H9 (cell line): ENCODE data around the gene ORC1. TPM values are rescaled to one million over a fixed set of nuclear protein-coding genes. Genes with fewer than 3 reads are reported as not detected.

Experiments
- DNase-seq: peaks from one replicate; pipeline ENCODE4 v3.0.0-alpha.2; 2017
- H2AFZ ChIP-seq: one replicate; pipeline ENCODE4 v1.6.1; 2013; ENCODE audit warnings: mild to moderate bottlenecking, low read length, control low read depth, moderate library complexity
- H2AK5ac ChIP-seq: 2 replicates; pipeline ENCODE4 v1.6.1; 2013; ENCODE audit warnings: low read length, control low read depth, mixed read lengths; ENCODE audit not compliant: insufficient read length
- H2BK120ac ChIP-seq: one replicate; pipeline ENCODE4 v1.6.1; 2013; ENCODE audit warnings: low read depth, mild to moderate bottlenecking, low read length, control low read depth, inconsistent platforms; ENCODE audit not compliant: poor library complexity, severe bottlenecking
- H2BK12ac ChIP-seq: 2 replicates; pipeline ENCODE4 v1.6.1; 2013; ENCODE audit warnings: low read length, control low read depth, mixed read lengths, low read depth; ENCODE audit not compliant: insufficient read length
- H2BK15ac ChIP-seq: 2 replicates; pipeline ENCODE4 v1.6.1; 2013; ENCODE audit warnings: low read depth, low read length, control low read depth
- H2BK20ac ChIP-seq: one replicate; pipeline ENCODE4 v1.6.1; 2013; ENCODE audit warnings: low read depth, mild to moderate bottlenecking, low read length, control low read depth, inconsistent platforms; ENCODE audit not compliant: poor library complexity, severe bottlenecking
- H2BK5ac ChIP-seq: 2 replicates; pipeline ENCODE4 v1.6.1; 2013; ENCODE audit warnings: low read length, control low read depth, mixed read lengths; ENCODE audit not compliant: insufficient read length
- H3K14ac ChIP-seq: 2 replicates; pipeline ENCODE4 v1.6.1; 2013; ENCODE audit warnings: low read length, control low read depth; ENCODE audit not compliant: insufficient read depth
- H3K18ac ChIP-seq: 2 replicates; pipeline ENCODE4 v1.6.1; 2013; ENCODE audit warnings: low read depth, mild to moderate bottlenecking, mixed read lengths, low read length, control low read depth; ENCODE audit not compliant: insufficient read length
- H3K23ac ChIP-seq: 2 replicates; pipeline ENCODE4 v1.6.1; 2013; ENCODE audit warnings: low read length, control low read depth, mixed read lengths, low read depth; ENCODE audit not compliant: insufficient read length
- H3K23me2 ChIP-seq: 2 replicates; pipeline ENCODE4 v1.6.1; 2013; ENCODE audit warnings: low read depth, mild to moderate bottlenecking, mixed read lengths, low read length, control low read depth; ENCODE audit not compliant: insufficient read length, poor library complexity, severe bottlenecking
- H3K27ac ChIP-seq: 2 replicates; pipeline ENCODE4 v1.5.1; 2013; ENCODE audit warnings: low read length, control low read depth, mixed read lengths, low read depth; ENCODE audit not compliant: insufficient read length
- H3K27me3 ChIP-seq: 2 replicates; pipeline ENCODE4 v1.6.1; 2013; ENCODE audit warnings: low read length, control low read depth, inconsistent platforms; ENCODE audit not compliant: insufficient read depth
- H3K4ac ChIP-seq: 2 replicates; pipeline ENCODE4 v1.6.1; 2013; ENCODE audit warnings: low read depth, mild to moderate bottlenecking, control low read depth, inconsistent platforms, low read length, moderate library complexity
- H3K4me1 ChIP-seq: 2 replicates; pipeline ENCODE4 v1.6.1; 2013; ENCODE audit warnings: low read length, control low read depth, inconsistent platforms; ENCODE audit not compliant: insufficient read depth
- H3K4me2 ChIP-seq: 2 replicates; pipeline ENCODE4 v1.6.1; 2013; ENCODE audit warnings: low read length, control low read depth, mixed read lengths; ENCODE audit not compliant: insufficient read length, insufficient read depth
- H3K56ac ChIP-seq: 2 replicates; pipeline ENCODE4 v1.6.1; 2013; ENCODE audit warnings: low read depth, mild to moderate bottlenecking, mixed read lengths, low read length, control low read depth; ENCODE audit not compliant: insufficient read length
- H3K79me1 ChIP-seq: 2 replicates; pipeline ENCODE4 v1.6.1; 2013; ENCODE audit warnings: low read depth, mild to moderate bottlenecking, moderate library complexity, low read length, control low read depth, inconsistent platforms; ENCODE audit not compliant: insufficient read depth, poor library complexity, severe bottlenecking
- H3K79me2 ChIP-seq: 2 replicates; pipeline ENCODE4 v1.6.1; 2013; ENCODE audit warnings: low read length, control low read depth, inconsistent platforms; ENCODE audit not compliant: insufficient read depth
- H3K9ac ChIP-seq: 2 replicates; pipeline ENCODE4 v1.6.1; 2013; ENCODE audit warnings: low read length, control low read depth, mixed read lengths; ENCODE audit not compliant: insufficient read length; ENCODE audit errors: extremely low read depth
- H3K9me3 ChIP-seq: one replicate; pipeline ENCODE4 v1.6.1; 2013; ENCODE audit warnings: low read depth, low read length, inconsistent platforms; ENCODE audit not compliant: control insufficient read depth
- H3T11ph ChIP-seq: one replicate; pipeline ENCODE4 v1.6.1; 2013; ENCODE audit warnings: mild to moderate bottlenecking, low read length, control low read depth, inconsistent platforms
- H4K20me1 ChIP-seq: one replicate; pipeline ENCODE4 v1.6.1; 2013; ENCODE audit not compliant: control insufficient read depth, insufficient read length, insufficient read depth
- H4K5ac ChIP-seq: 2 replicates; pipeline ENCODE4 v1.6.1; 2013; ENCODE audit warnings: low read depth, mild to moderate bottlenecking, mixed read lengths, low read length, control low read depth; ENCODE audit not compliant: insufficient read length
- H4K8ac ChIP-seq: replicated peaks from 2 replicates; pipeline ENCODE4 v1.6.1; 2013; ENCODE audit warnings: low read length, control low read depth, mixed read lengths, low read depth; ENCODE audit not compliant: insufficient read length
- H4K91ac ChIP-seq: 2 replicates; pipeline ENCODE4 v1.6.1; 2013; ENCODE audit warnings: low read depth, mild to moderate bottlenecking, moderate library complexity, mixed read lengths, low read length, control low read depth; ENCODE audit not compliant: insufficient read length
- H3K27ac Mint-ChIP-seq, 3 experiments: 2 replicates in 2 of 3; 3 replicates in 1 of 3; pipeline ENCODE4 v1.8.0; 2020 to 2021; ENCODE audit warnings: mixed read lengths in 3 of 3, mild to moderate bottlenecking in 1 of 3, moderate library complexity in 1 of 3
- H3K27me3 Mint-ChIP-seq: 2 replicates; pipeline ENCODE4 v1.8.0; 2021; ENCODE audit warnings: low read depth, mild to moderate bottlenecking, moderate library complexity, mixed read lengths
- H3K36me3 Mint-ChIP-seq, 3 experiments: 2 replicates in 2 of 3; 3 replicates in 1 of 3; pipeline ENCODE4 v1.8.0; 2020 to 2021; ENCODE audit warnings: low read depth in 3 of 3, mixed read lengths in 3 of 3; ENCODE audit not compliant: insufficient read depth in 1 of 3
- H3K4me1 Mint-ChIP-seq, 2 experiments: 2 replicates each; pipeline ENCODE4 v1.8.0; 2020; ENCODE audit warnings: mixed read lengths in 2 of 2
- H3K4me3 Mint-ChIP-seq, 2 experiments: 2 replicates in 1 of 2; 3 replicates in 1 of 2; pipeline ENCODE4 v1.8.0; 2020 to 2021; ENCODE audit warnings: mild to moderate bottlenecking in 2 of 2, mixed read lengths in 2 of 2, moderate library complexity in 1 of 2
- H3K9me3 Mint-ChIP-seq, 2 experiments: 2 replicates in 1 of 2; 3 replicates in 1 of 2; pipeline ENCODE4 v1.8.0; 2020; ENCODE audit warnings: mild to moderate bottlenecking in 2 of 2, mixed read lengths in 2 of 2, moderate library complexity in 1 of 2
- CTCF ChIP-seq: fragments of 200-600 bp; sonication (generic); conservative IDR thresholded peaks from 3 replicates; pipeline ENCODE4 v1.8.0; 2021; ENCODE audit warnings: antibody characterized with exemption, mild to moderate bottlenecking
- WGBS: extraction: QIAGEN DNeasy Blood & Tissue Kit; methylation state at CpG from one replicate; pipeline ENCODE4 v1.1.7; 2013; ENCODE audit warnings: missing lambda C conversion rate, low lambda C conversion rate, mixed read lengths; ENCODE audit not compliant: insufficient read length; ENCODE audit errors: extremely low coverage; 5-methylcytosine and 5-hydroxymethylcytosine counted together
- total RNA-seq: library from RNA; stranded (reverse); gene quantifications from 2 replicates; pipeline ENCODE4 v1.2.1, GENCODE V29; 2021

ORC1 gene
- total RNA-seq, 1 experiment from 2014 or later, result 46.4 TPM

GRCh38 chr1:52348704-52349300 lies 55.4 kb downstream of the ORC1 start:
- peak; percentile 71 for TF ChIP-seq CTCF
- Histone ChIP-seq H2BK20ac (no peak overlapping the region), H3K9ac (no peak overlapping the region), H3K9me3 (no peaks in the 10 kb centered on the region), H3K4ac (no peak overlapping the region), H3K27me3 (no peaks in the 10 kb centered on the region), H4K20me1 (no peaks in the 10 kb centered on the region), H4K91ac (no peak overlapping the region), H3K79me2 (no peaks in the 10 kb centered on the region), H3K23ac (no peak overlapping the region), H3K56ac (no peak overlapping the region), H2AK5ac (no peak overlapping the region), H2BK120ac (no peak overlapping the region), H2BK12ac (no peak overlapping the region), H3K23me2 (no peaks in the 10 kb centered on the region), H3K18ac (no peak overlapping the region), H2AFZ (no peak overlapping the region), H3K79me1 (no peaks in the 10 kb centered on the region), H3K4me1 (no peaks in the 10 kb centered on the region), H3K14ac (no peak overlapping the region), H2BK15ac (peak overlapping the region; percentile 53; the same call in 1 of the 2 replicates), H3T11ph (no peak overlapping the region), H3K27ac (peak overlapping the region; percentile 6), H4K5ac (no peak overlapping the region), H2BK5ac (no peak overlapping the region), H4K8ac (no peak overlapping the region), H3K4me2 (no peak overlapping the region)
- H3K27ac Mint-ChIP-seq, result peak overlapping the region; percentile 75 to 89 (median 81); a peak in 4 of 7 replicates
- peak; percentile 81 for DNase-seq
- WGBS, result no CpG with 5 or more reads among the region's 8 CpGs
- peaks cover 12 to 30% (median 29%) of the 10 kb centered on the region in 3 experiments for H3K36me3 Mint-ChIP-seq
- no peaks in the 10 kb centered on the region for H3K9me3 Mint-ChIP-seq
- H3K27me3 Mint-ChIP-seq, result no peaks in the 10 kb centered on the region
- H3K4me1 Mint-ChIP-seq, result peaks cover 18 to 19% of the 10 kb centered on the region in 2 experiments
- no peak overlapping the region for H3K4me3 Mint-ChIP-seq
